ENCODE data around the gene RPTN.
A peak's percentile ranks its signal among the peaks of the same experiment; 100 is the strongest.

RPTN gene

DNA sequence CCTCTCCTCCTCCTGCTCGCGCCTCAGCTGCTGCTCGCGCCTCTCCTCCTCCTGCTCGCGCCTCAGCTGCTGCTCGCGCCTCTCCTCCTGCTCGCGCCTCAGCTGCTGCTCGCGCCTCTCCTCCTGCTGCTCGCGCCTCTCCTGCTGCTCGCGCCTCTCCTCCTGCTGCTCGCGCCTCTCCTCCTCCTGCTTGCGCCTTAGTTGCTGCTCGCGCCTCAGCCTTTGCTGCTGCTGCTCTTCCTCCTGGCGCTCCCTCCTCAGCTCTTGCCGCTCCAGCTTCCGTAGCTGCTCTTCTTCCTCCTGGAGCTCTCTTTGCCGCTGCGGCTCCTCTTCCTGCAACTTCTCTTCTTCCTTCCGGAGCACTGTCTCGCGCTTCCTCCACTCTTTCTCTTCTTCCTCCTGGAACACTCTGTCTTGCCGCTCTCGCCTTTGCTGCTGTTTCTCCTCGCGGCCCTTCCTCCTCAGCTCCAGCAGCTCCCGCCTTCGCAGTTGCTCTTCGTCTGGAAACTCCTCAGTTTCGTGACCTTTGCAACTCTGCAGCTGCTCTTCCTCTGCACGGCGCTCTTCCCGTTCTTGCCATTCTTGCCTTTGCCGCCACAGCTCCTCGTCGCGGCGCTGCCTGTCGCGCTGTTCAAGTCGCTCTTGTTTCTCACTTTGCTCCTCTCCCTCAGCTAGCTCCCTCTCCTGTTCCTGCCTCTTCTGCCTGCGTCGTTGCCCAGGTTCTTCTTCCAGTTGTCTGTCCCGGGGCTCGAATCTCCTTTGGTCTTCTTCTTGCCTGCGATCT is 46.7 kb downstream of the RPTN start:
- no peaks in the 10 kb centered on the region for H3K36me3 ChIP-seq (ENCODE audit: control insufficient read depth in 1 of 2, insufficient read depth in 2 of 2, low read length in 2 of 2)
- peaks cover 21 to 33% of the 10 kb centered on the region in 2 donors for H3K4me1 ChIP-seq (ENCODE audit: control insufficient read depth in 1 of 2, insufficient read depth in 2 of 2, low read length in 2 of 2)
- H3K27me3 ChIP-seq (ENCODE audit: control insufficient read depth in 1 of 2, insufficient read depth in 2 of 2, low read length in 2 of 2), result peaks cover 72 to 85% of the 10 kb centered on the region in 2 donors
- H3K9me3 ChIP-seq (ENCODE audit: control insufficient read depth in 1 of 2, low read length in 2 of 2), result peaks cover 12 to 14% of the 10 kb centered on the region in 2 donors
- no peak overlapping the region for H3K9ac ChIP-seq (ENCODE audit: low read depth in 1 of 2, low read length in 2 of 2)
- peak overlapping the region; percentile 60 to 64 for H3K4me3 ChIP-seq (ENCODE audit: low read depth in 1 of 2, low read length in 2 of 2)
- H3K27ac ChIP-seq (ENCODE audit: low read depth, low read length), result no peak overlapping the region

DNA sequence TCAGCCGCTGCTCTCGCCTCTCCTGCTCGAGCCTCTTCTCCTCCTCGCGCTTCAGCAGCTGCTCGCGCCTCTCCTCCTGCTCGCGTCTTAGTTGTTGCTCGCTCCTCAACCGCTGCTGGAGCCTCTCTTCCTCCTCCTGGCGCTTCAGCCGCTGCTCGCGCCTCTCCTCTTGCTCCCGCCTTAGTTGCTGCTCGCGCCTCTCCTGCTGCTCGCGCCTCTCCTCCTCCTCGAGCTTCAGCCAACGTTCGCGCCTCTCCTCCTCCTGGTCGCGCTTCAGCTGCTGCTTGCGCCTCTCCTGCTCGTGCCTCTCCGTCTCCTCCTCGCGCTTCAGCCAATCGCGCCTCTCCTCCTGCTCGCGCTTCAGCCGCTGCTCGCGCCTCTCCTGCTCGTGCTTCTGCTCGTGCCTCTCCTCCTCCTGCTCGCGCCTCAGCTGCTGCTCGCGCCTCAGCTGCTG is 47.5 kb downstream of the RPTN start:
- Histone ChIP-seq H3K9ac (ENCODE audit: low read depth in 1 of 2, low read length in 2 of 2) (no peak overlapping the region), H3K9me3 (ENCODE audit: control insufficient read depth in 1 of 2, low read length in 2 of 2) (peaks cover 12 to 14% of the 10 kb centered on the region in 2 donors), H3K4me1 (ENCODE audit: control insufficient read depth in 1 of 2, insufficient read depth in 2 of 2, low read length in 2 of 2) (peaks cover 21 to 33% of the 10 kb centered on the region in 2 donors), H3K27ac (ENCODE audit: low read depth, low read length) (no peak overlapping the region), H3K27me3 (ENCODE audit: control insufficient read depth in 1 of 2, insufficient read depth in 2 of 2, low read length in 2 of 2) (peaks cover 71 to 85% of the 10 kb centered on the region in 2 donors), H3K36me3 (ENCODE audit: control insufficient read depth in 1 of 2, insufficient read depth in 2 of 2, low read length in 2 of 2) (no peaks in the 10 kb centered on the region), H3K4me3 (ENCODE audit: low read depth in 1 of 2, low read length in 2 of 2) (peak overlapping the region; percentile 58 to 71)

DNA sequence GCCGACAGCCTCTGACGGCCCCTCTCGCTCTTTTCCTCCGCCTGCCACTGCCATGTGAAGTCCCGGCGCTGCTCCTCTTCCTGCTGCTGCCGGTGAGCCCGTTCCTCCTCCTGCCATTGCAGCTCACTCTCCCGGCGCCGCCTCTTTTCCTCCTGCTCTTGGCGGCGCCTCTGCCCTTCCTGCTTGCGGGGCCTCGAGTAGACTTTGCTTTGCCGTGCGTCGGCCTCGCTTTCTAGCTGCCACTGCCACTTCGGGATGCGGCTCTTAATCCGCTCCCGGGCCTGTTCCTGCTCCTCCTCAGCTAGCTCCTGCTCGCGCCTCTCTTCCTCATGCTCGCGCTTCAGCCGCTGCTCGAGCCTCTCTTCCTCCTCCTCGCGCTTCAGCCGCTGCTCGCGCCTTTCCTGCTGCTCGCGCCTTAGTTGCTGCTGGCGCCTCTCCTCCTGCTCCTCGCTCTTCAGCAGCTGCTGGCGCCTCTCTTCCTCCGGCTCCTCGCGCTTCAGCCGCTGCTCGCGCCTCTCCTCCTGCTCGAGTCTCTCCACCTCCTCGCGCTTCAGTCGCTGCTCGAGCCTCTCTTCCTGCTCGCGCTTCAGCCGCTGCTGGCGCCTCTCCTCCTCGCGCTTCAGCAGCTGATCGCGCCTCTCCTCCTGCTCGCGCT is 48.0 kb downstream of the RPTN start:
- Histone ChIP-seq H3K27me3 (ENCODE audit: control insufficient read depth in 1 of 2, insufficient read depth in 2 of 2, low read length in 2 of 2) (peaks cover 69 to 88% of the 10 kb centered on the region in 2 donors), H3K4me3 (ENCODE audit: low read depth in 1 of 2, low read length in 2 of 2) (peak overlapping the region; percentile 58 to 71), H3K9me3 (ENCODE audit: control insufficient read depth in 1 of 2, low read length in 2 of 2) (peaks cover 12 to 14% of the 10 kb centered on the region in 2 donors), H3K27ac (ENCODE audit: low read depth, low read length) (no peak overlapping the region), H3K4me1 (ENCODE audit: control insufficient read depth in 1 of 2, insufficient read depth in 2 of 2, low read length in 2 of 2) (peaks cover 21 to 33% of the 10 kb centered on the region in 2 donors), H3K36me3 (ENCODE audit: control insufficient read depth in 1 of 2, insufficient read depth in 2 of 2, low read length in 2 of 2) (no peaks in the 10 kb centered on the region), H3K9ac (ENCODE audit: low read depth in 1 of 2, low read length in 2 of 2) (no peak overlapping the region)

DNA sequence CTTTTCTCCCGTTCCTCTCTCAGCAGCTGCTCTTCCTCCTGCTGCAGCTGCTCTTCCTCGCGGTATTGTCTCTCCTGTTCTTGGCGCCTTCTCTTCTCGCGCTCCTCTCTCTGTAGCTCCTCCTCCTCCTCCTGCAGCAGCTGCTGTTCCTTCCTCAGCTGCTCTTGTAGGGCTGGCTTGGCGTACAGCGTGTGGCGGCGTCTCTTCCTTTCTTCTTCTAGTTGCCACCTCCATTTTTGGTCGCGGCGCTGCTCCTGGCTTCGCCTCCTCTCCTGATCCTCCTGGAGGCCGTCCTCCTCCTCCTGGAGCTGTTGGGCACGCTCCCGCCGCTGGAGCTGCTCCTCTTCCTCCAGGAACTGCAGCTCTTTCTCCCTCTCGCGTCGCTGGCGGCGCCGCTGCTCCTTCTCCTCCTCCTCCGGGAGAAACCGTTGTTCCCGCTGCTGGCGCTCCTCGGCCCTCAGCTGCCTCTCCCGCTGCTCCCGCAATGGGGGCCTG is 48.6 kb downstream of the RPTN start:
- Histone ChIP-seq H3K9me3 (ENCODE audit: control insufficient read depth in 1 of 2, low read length in 2 of 2) (peaks cover 12 to 14% of the 10 kb centered on the region in 2 donors), H3K27me3 (ENCODE audit: control insufficient read depth in 1 of 2, insufficient read depth in 2 of 2, low read length in 2 of 2) (peaks cover 69 to 88% of the 10 kb centered on the region in 2 donors), H3K4me3 (ENCODE audit: low read depth in 1 of 2, low read length in 2 of 2) (peak overlapping the region; percentile 58 to 71), H3K27ac (ENCODE audit: low read depth, low read length) (no peak overlapping the region), H3K36me3 (ENCODE audit: control insufficient read depth in 1 of 2, insufficient read depth in 2 of 2, low read length in 2 of 2) (no peaks in the 10 kb centered on the region), H3K4me1 (ENCODE audit: control insufficient read depth in 1 of 2, insufficient read depth in 2 of 2, low read length in 2 of 2) (peaks cover 21 to 33% of the 10 kb centered on the region in 2 donors), H3K9ac (ENCODE audit: low read depth in 1 of 2, low read length in 2 of 2) (no peak overlapping the region)

DNA sequence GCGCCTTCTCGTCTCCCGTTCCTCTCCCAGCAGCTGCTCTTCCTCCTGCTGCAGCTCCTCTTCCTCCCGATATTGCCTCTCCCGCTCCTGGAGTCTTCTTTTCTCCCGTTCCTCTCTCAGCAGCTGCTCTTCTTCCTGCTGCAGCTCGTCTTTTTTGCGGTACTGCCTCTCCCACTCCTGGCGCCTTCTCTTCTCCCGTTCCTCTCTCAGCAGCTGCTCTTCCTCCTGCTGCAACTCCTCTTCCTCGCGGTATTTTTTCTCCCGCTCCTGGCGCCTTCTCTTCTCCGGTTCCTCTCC is 49.1 kb downstream of the RPTN start:
- Histone ChIP-seq H3K27me3 (ENCODE audit: control insufficient read depth in 1 of 2, insufficient read depth in 2 of 2, low read length in 2 of 2) (peaks cover 67 to 88% of the 10 kb centered on the region in 2 donors), H3K9ac (ENCODE audit: low read depth in 1 of 2, low read length in 2 of 2) (no peak overlapping the region), H3K4me1 (ENCODE audit: control insufficient read depth in 1 of 2, insufficient read depth in 2 of 2, low read length in 2 of 2) (peaks cover 21 to 33% of the 10 kb centered on the region in 2 donors)

DNA sequence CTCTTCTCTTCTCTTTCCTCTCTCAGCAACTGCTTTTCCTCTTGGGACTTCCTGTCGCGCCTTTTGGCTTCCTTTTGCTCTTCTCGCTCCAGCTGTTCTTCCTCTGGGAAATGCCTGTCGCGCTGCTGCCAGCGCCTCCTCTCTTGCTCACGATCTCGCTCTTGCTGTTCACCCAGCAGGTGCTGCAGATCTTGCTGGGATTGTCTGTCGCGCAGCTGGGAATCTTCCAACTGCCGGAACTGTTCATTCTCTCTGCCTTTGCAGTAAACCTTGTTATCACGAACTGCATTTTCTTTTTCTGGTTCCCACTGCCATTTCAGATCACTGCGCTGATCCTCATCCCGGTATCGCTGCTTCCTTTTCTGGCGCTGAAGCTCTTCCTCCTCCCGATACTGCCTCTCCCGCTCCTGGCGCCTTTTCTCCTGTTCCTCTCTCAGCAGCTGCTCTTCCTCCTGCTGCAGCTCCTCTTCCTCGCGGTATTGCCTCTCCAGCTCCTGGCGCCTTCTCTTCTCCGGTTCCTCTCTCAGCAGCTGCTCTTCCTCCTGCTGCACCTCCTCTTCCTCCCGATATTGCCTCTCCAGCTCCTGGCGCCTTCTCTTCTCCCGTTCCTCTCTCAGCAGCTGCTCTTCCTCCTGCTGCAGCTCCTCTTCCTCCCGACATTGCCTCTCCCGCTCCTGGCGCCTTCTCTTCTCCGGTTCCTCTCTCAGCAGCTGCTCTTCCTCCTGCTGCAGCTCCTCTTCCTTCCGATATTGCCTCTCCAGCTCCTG is 49.6 kb downstream of the RPTN start:
- Histone ChIP-seq H3K36me3 (ENCODE audit: control insufficient read depth in 1 of 2, insufficient read depth in 2 of 2, low read length in 2 of 2) (no peaks in the 10 kb centered on the region), H3K27me3 (ENCODE audit: control insufficient read depth in 1 of 2, insufficient read depth in 2 of 2, low read length in 2 of 2) (peaks cover 66 to 87% of the 10 kb centered on the region in 2 donors), H3K9me3 (ENCODE audit: control insufficient read depth in 1 of 2, low read length in 2 of 2) (peaks cover 12 to 14% of the 10 kb centered on the region in 2 donors), H3K4me1 (ENCODE audit: control insufficient read depth in 1 of 2, insufficient read depth in 2 of 2, low read length in 2 of 2) (peaks cover 21 to 33% of the 10 kb centered on the region in 2 donors), H3K9ac (ENCODE audit: low read depth in 1 of 2, low read length in 2 of 2) (no peak overlapping the region), H3K4me3 (ENCODE audit: low read depth in 1 of 2, low read length in 2 of 2) (peak overlapping the region in 1 of 2 donors; percentile 22), H3K27ac (ENCODE audit: low read depth, low read length) (no peak overlapping the region)

More for the DNA sequence above, 49.1 kb downstream of the RPTN start:
- H3K27ac ChIP-seq (ENCODE audit: low read depth, low read length), result no peak overlapping the region
- H3K4me3 ChIP-seq (ENCODE audit: low read depth in 1 of 2, low read length in 2 of 2), result peak overlapping the region; percentile 58 to 71
- no peaks in the 10 kb centered on the region for H3K36me3 ChIP-seq (ENCODE audit: control insufficient read depth in 1 of 2, insufficient read depth in 2 of 2, low read length in 2 of 2)
- H3K9me3 ChIP-seq (ENCODE audit: control insufficient read depth in 1 of 2, low read length in 2 of 2), result peaks cover 12 to 14% of the 10 kb centered on the region in 2 donors

DNA sequence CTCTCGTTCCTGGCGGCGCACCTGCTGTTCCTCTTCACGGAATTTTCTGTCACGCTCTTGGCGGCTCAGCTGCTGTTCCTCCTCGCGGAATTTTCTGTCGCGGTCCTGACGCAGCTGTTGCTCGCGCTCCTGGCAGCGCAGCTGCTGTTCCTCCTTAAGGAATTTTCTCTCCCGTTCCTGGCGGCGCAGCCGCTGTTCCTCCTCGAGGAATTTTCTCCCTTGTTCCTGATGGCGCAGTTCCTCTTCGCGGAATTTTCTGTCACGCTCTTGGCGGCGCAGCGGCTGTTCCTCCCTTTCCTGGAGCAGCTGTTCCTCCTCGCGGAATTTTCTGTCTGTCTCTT is 50.2 kb downstream of the RPTN start:
- H3K4me1 ChIP-seq (ENCODE audit: control insufficient read depth in 1 of 2, insufficient read depth in 2 of 2, low read length in 2 of 2), result peaks cover 21 to 33% of the 10 kb centered on the region in 2 donors

DNA sequence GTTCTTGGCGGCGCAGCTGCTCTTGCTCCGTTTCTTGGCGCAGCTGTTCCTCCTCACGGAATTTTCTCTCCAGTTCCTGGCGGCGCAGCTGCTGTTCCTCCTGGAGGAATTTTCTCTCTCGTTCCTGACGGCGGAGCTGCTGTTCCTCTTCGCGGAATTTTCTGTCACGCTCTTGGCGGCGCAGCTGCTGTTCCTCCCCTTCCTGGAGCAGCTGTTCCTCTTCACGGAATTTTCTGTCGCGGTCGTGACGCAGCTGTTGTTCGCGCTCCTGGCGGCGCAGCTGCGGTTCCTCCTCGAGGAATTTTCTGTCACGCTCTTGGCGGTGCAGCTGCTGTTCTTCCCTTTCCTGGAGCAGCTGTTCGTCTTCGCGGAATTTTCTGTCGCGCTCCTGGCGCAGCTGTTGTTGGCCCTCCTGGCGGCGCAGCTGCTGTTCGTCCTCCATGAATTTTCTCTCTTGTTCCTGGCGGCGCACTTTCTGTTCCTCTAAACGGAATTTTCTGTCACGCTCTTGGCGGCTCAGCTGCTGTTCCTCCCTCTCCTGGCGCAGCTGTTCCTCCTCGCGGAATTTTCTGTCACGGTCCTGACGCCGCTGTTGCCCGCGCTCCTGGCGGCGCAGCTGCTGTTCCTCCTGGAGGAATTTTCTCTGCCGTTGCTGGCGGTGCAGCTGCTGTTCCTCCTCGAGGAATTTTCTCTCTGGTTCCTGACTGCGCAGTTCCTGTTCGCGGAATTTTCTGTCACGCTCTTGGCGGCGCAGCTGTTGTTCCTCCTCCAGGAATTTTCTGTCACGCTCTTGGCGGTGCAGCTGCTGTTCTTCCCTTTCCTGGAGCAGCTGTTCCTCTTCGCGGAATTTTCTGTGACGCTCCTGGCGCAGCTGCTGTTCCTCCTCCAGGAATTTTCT is 50.8 kb downstream of the RPTN start:
- peaks cover 56 to 86% of the 10 kb centered on the region in 2 donors for H3K27me3 ChIP-seq (ENCODE audit: control insufficient read depth in 1 of 2, insufficient read depth in 2 of 2, low read length in 2 of 2)
- no peak overlapping the region for H3K27ac ChIP-seq (ENCODE audit: low read depth, low read length)
- H3K4me3 ChIP-seq (ENCODE audit: low read depth in 1 of 2, low read length in 2 of 2), result no peak overlapping the region
- H3K9me3 ChIP-seq (ENCODE audit: control insufficient read depth in 1 of 2, low read length in 2 of 2), result peaks cover 12 to 14% of the 10 kb centered on the region in 2 donors
- peaks cover 21 to 33% of the 10 kb centered on the region in 2 donors for H3K4me1 ChIP-seq (ENCODE audit: control insufficient read depth in 1 of 2, insufficient read depth in 2 of 2, low read length in 2 of 2)
- H3K36me3 ChIP-seq (ENCODE audit: control insufficient read depth in 1 of 2, insufficient read depth in 2 of 2, low read length in 2 of 2), result no peaks in the 10 kb centered on the region
- no peak overlapping the region for H3K9ac ChIP-seq (ENCODE audit: low read depth in 1 of 2, low read length in 2 of 2)

More for the DNA sequence above, 50.2 kb downstream of the RPTN start:
- no peak overlapping the region for H3K9ac ChIP-seq (ENCODE audit: low read depth in 1 of 2, low read length in 2 of 2)
- H3K4me3 ChIP-seq (ENCODE audit: low read depth in 1 of 2, low read length in 2 of 2), result peak overlapping the region in 1 of 2 donors; percentile 22
- H3K36me3 ChIP-seq (ENCODE audit: control insufficient read depth in 1 of 2, insufficient read depth in 2 of 2, low read length in 2 of 2), result no peaks in the 10 kb centered on the region
- no peak overlapping the region for H3K27ac ChIP-seq (ENCODE audit: low read depth, low read length)
- H3K27me3 ChIP-seq (ENCODE audit: control insufficient read depth in 1 of 2, insufficient read depth in 2 of 2, low read length in 2 of 2), result peaks cover 62 to 87% of the 10 kb centered on the region in 2 donors
- H3K9me3 ChIP-seq (ENCODE audit: control insufficient read depth in 1 of 2, low read length in 2 of 2), result peaks cover 12 to 14% of the 10 kb centered on the region in 2 donors

Measured in duodenal mucosa (tissue), 2 donors.